ENCODE data around the gene HTR6.
A peak's percentile ranks its signal among the peaks of the same experiment; 100 is the strongest.
"Not testable (repeated sequence)": the region's sequence is repeated elsewhere in the genome, so short reads cannot be mapped to it uniquely, and the experiment has no call there.

HTR6 gene

GRCh38 chr1:19664453-19665185 lies at the start of gene HTR6:
Gene HTR6, plus strand, starts transcription at chr1:19664875. Its CDS starts 879 bp downstream, at chr1:19665754.
- peak; percentile 36 for DNase-seq

GRCh38 chr1:19615438-19615837 lies 49.2 kb upstream of the HTR6 start:
- DNase-seq = no peak

- DNase-seq = no peak
Observed at GRCh38 chr1:19616489-19616888, 48.2 kb upstream of the HTR6 start.

GRCh38 chr1:19617376-19617775 lies 47.3 kb upstream of the HTR6 start:
- no peak for DNase-seq

GRCh38 chr1:19618428-19618827 lies 46.2 kb upstream of the HTR6 start:
- no peak for DNase-seq

- no peak for DNase-seq
Observed at GRCh38 chr1:19619697-19620384, 44.8 kb upstream of the HTR6 start.

- no peak for DNase-seq
Observed at GRCh38 chr1:19620786-19621185, 43.9 kb upstream of the HTR6 start.

GRCh38 chr1:19621274-19621950 lies 43.3 kb upstream of the HTR6 start:
- no peak for DNase-seq

GRCh38 chr1:19622204-19622603 lies 42.5 kb upstream of the HTR6 start:
- no peak for DNase-seq

- DNase-seq = no peak
Observed at GRCh38 chr1:19623523-19623922, 41.2 kb upstream of the HTR6 start.

- no peak for DNase-seq
Observed at GRCh38 chr1:19625291-19625937, 39.3 kb upstream of the HTR6 start.

GRCh38 chr1:19628879-19629278 lies 35.8 kb upstream of the HTR6 start:
- no peak for DNase-seq

- no peak for DNase-seq
Observed at GRCh38 chr1:19629357-19629756, 35.3 kb upstream of the HTR6 start.

GRCh38 chr1:19630192-19630591 lies 34.5 kb upstream of the HTR6 start:
- not testable (repeated sequence) for DNase-seq

- no peak for DNase-seq
Observed at GRCh38 chr1:19630720-19631395, 33.8 kb upstream of the HTR6 start.

- no peak for DNase-seq
Observed at GRCh38 chr1:19632211-19632610, 32.5 kb upstream of the HTR6 start.

- no peak for DNase-seq
Observed at GRCh38 chr1:19633106-19633505, 31.6 kb upstream of the HTR6 start.

GRCh38 chr1:19635064-19635463 lies 29.6 kb upstream of the HTR6 start:
- DNase-seq = not testable (repeated sequence)

GRCh38 chr1:19635646-19636045 lies 29.0 kb upstream of the HTR6 start:
- no peak for DNase-seq

- no peak for DNase-seq
Observed at GRCh38 chr1:19636065-19636464, 28.6 kb upstream of the HTR6 start.

- DNase-seq = not testable (repeated sequence)
Observed at GRCh38 chr1:19636749-19637148, 27.9 kb upstream of the HTR6 start.

GRCh38 chr1:19637606-19638005 lies 27.1 kb upstream of the HTR6 start:
- no peak for DNase-seq

- not testable (repeated sequence) for DNase-seq
Observed at GRCh38 chr1:19639228-19639627, 25.4 kb upstream of the HTR6 start.

Measured in stimulated activated CD4-positive, alpha-beta T cell treated with anti-CD3 and anti-CD28 coated beads, Interleukin-4, amount 100 ng/mL, for 24 hours (primary cell).